ENCODE data around the gene RNLS. TPM values are rescaled to one million over a fixed set of nuclear protein-coding genes. Genes with fewer than 3 reads are reported as not detected.

The RNLS gene
- total and polyA plus RNA-seq, 2 of the 8 experiments (the other 6 are each of a cell fraction or from before 2014, with no cell fraction given), result 7.5 to 12.7 TPM

- no peak for TF ChIP-seq CHD7 (IDR thresholded peaks at IDR 0.05; ENCODE audit: insufficient replicate concordance, low read length)
- no peak for TF ChIP-seq FOSL1 (IDR thresholded peaks at IDR 0.05; ENCODE audit: insufficient read depth, low read depth, low read length)
- no peak for TF ChIP-seq TEAD4 (IDR thresholded peaks at IDR 0.05; ENCODE audit: low read depth, low read length)
- no peak for TF ChIP-seq NANOG (IDR thresholded peaks at IDR 0.05; ENCODE audit: insufficient read depth, low read depth, low read length, poor library complexity, severe bottlenecking)
- no peak for TF ChIP-seq SP4 (IDR thresholded peaks at IDR 0.05; ENCODE audit: low read length)
- TF ChIP-seq TCF12 (IDR thresholded peaks at IDR 0.05; ENCODE audit: low read depth, low read length), result no peak
- no peak for TF ChIP-seq CEBPB (IDR thresholded peaks at IDR 0.05; ENCODE audit: low read depth, low read length)
- no peak for TF ChIP-seq MAFK (IDR thresholded peaks at IDR 0.05; ENCODE audit: low read depth, low read length)
Observed at GRCh38 chr10:88493691-88494483, 89.2 kb downstream of the RNLS start (continued).
